Panc1 (cell line): ENCODE data around the gene RIPK1. TPM values are rescaled to one million over a fixed set of nuclear protein-coding genes. Genes with fewer than 3 reads are reported as not detected.
A peak's percentile ranks its signal among the peaks of the same experiment; 100 is the strongest.

Source experiments
- ATAC-seq: fragments of 200-7000 bp; cut with Tn5 transposase; 2 replicates; pipeline ENCODE4 v1.9.1; 2020; ENCODE audit warnings: mild to moderate bottlenecking, moderate library complexity
- BruUV-seq: library from RNA; stranded (reverse); fragments of 400-500 nt; replicated peaks from 2 replicates; lab custom pipeline; 2021; lab: Mats Ljungman, UMichigan
- CTCF ChIA-PET: fragments of 300-600 bp; sonication (Branson Sonifier 250); formaldehyde crosslinking; loops from one replicate; lab custom pipeline; 2022; ENCODE audit warnings: antibody characterized with exemption; lab: Charles Lee
- POLR2A ChIA-PET: fragments of 300-600 bp; sonication (Branson Sonifier 250); formaldehyde crosslinking; loops from one replicate; lab custom pipeline; 2022; ENCODE audit warnings: antibody characterized with exemption; lab: Charles Lee
- DNase-seq: peaks from one replicate; pipeline ENCODE4 v3.0.0-alpha.2; 2010; ENCODE audit warnings: low read depth, low spot score
- H3K27ac ChIP-seq: 2 replicates; pipeline ENCODE4 v1.5.1; 2011; ENCODE audit warnings: mild to moderate bottlenecking, low read length, inconsistent platforms
- H3K27me3 ChIP-seq: fragments of 200-500 bp; sonication (Bioruptor generic); 2 replicates; pipeline ENCODE4 v1.6.0; 2014; ENCODE audit warnings: low read length, inconsistent platforms; ENCODE audit not compliant: control insufficient read depth, insufficient read depth
- H3K36me3 ChIP-seq: fragments of 200-500 bp; sonication (Bioruptor generic); 2 replicates; pipeline ENCODE4 v1.5.1; 2014; ENCODE audit warnings: inconsistent platforms, mild to moderate bottlenecking, low read length, moderate library complexity; ENCODE audit not compliant: control insufficient read depth, insufficient read depth
- H3K4me1 ChIP-seq: 2 replicates; pipeline ENCODE4 v1.5.1; 2011; ENCODE audit warnings: inconsistent platforms, mild to moderate bottlenecking, low read length, moderate library complexity; ENCODE audit not compliant: control insufficient read depth, insufficient read depth
- H3K4me3 ChIP-seq, 2 experiments: 2 replicates each; pipeline ENCODE4 v1.5.1; 2011 to 2012; ENCODE audit warnings: low read depth in 2 of 2, low read length in 2 of 2, mild to moderate bottlenecking in 2 of 2, inconsistent platforms in 1 of 2, moderate library complexity in 1 of 2
- H3K9me3 ChIP-seq: fragments of 200-500 bp; sonication (Bioruptor generic); 2 replicates; pipeline ENCODE4 v1.5.1; 2014; ENCODE audit warnings: low read depth, mild to moderate bottlenecking, inconsistent platforms, low read length, moderate library complexity; ENCODE audit not compliant: control insufficient read depth, insufficient read depth
- POLR2AphosphoS5 ChIP-seq: IDR thresholded peaks from 2 replicates; pipeline ENCODE4 v1.6.1; 2012; ENCODE audit warnings: mild to moderate bottlenecking, low read depth, low read length, moderate library complexity
- REST ChIP-seq, 2 experiments: IDR thresholded peaks; 2 replicates each; pipeline ENCODE4 v1.6.1; 2011 to 2012; ENCODE audit warnings: low read depth in 2 of 2, control low read depth in 1 of 2, low read length in 1 of 2, mild to moderate bottlenecking in 1 of 2, moderate library complexity in 1 of 2; ENCODE audit not compliant: insufficient read depth in 1 of 2
- SIN3A ChIP-seq: IDR thresholded peaks from 2 replicates; pipeline ENCODE4 v1.6.1; 2012; ENCODE audit warnings: low read depth, mild to moderate bottlenecking, low read length, moderate library complexity, borderline replicate concordance; ENCODE audit not compliant: insufficient read depth
- TCF7L2 ChIP-seq: IDR thresholded peaks from 2 replicates; pipeline ENCODE4 v1.6.1; 2011; ENCODE audit warnings: mild to moderate bottlenecking, low read depth, low read length, inconsistent platforms
- in situ Hi-C: cut with HindIII; loops from 2 replicates; pipeline ENCODE4 v1.10.0; 2016; ENCODE audit warnings: low sequenced_read_pairs, low pct_unique_long_range_greater_than_20kb
- intact Hi-C: fragments of 100-400 bp; cut with micrococcal nuclease; formaldehyde crosslinking; loops from one replicate; pipeline ENCODE4 v1.10.0; 2022; ENCODE audit not compliant: unreplicated experiment
- total RNA-seq: library from RNA; stranded (reverse); gene quantifications from one replicate; pipeline ENCODE4 v1.2.1, GENCODE V29; 2021; ENCODE audit not compliant: unreplicated experiment
- TF ChIP-seq, protein P1 (sequence below): fragments of 450-650 bp; IDR thresholded peaks from 2 replicates; pipeline ENCODE4 v1.5.1; 2017; ENCODE audit warnings: mild to moderate bottlenecking

RIPK1 gene
- total RNA-seq, 1 experiment from 2014 or later = 31.6 TPM

GRCh38 chr6:3022765-3023662 lies 45.3 kb upstream of the RIPK1 start:
- ATAC-seq (peak; percentile 31), DNase-seq (no peak)
- ChIA-PET CTCF (interaction anchor here (0.6 kb wide), 1 partner anchor 21 kb away, joined by 3 read pairs; no protein-coding TSS in a partner anchor), POLR2A (interaction anchor here (0.6 kb wide), 1 partner anchor 16 kb away, joined by 3 read pairs; no protein-coding TSS in a partner anchor)
- BruUV-seq = TSS peak; percentile 96
- Histone ChIP-seq H3K4me1 (0 out of 2 replicates have a peak, but pooled peaks cover 4% of the 10 kb centered on the region), H3K9me3 (no peaks in the 10 kb centered on the region), H3K4me3 (peak overlapping the region; percentile 47 to 81), H3K36me3 (no peaks in the 10 kb centered on the region), H3K27me3 (no peaks in the 10 kb centered on the region), H3K27ac (peak overlapping the region; percentile 73)
- in situ Hi-C loops = no loop called here
- intact Hi-C loops = no loop called here
- TF ChIP-seq, protein P1, sequence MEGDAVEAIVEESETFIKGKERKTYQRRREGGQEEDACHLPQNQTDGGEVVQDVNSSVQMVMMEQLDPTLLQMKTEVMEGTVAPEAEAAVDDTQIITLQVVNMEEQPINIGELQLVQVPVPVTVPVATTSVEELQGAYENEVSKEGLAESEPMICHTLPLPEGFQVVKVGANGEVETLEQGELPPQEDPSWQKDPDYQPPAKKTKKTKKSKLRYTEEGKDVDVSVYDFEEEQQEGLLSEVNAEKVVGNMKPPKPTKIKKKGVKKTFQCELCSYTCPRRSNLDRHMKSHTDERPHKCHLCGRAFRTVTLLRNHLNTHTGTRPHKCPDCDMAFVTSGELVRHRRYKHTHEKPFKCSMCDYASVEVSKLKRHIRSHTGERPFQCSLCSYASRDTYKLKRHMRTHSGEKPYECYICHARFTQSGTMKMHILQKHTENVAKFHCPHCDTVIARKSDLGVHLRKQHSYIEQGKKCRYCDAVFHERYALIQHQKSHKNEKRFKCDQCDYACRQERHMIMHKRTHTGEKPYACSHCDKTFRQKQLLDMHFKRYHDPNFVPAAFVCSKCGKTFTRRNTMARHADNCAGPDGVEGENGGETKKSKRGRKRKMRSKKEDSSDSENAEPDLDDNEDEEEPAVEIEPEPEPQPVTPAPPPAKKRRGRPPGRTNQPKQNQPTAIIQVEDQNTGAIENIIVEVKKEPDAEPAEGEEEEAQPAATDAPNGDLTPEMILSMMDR = no peak
- no peak for TF ChIP-seq TCF7L2
- no peak for TF ChIP-seq SIN3A
- TF ChIP-seq REST (IDR thresholded peaks at IDR 0.05; ENCODE audit: insufficient read depth in 1 of 2, low read depth in 2 of 2, low read length in 1 of 2) = no peak
- no peak for TF ChIP-seq POLR2AphosphoS5

DNA sequence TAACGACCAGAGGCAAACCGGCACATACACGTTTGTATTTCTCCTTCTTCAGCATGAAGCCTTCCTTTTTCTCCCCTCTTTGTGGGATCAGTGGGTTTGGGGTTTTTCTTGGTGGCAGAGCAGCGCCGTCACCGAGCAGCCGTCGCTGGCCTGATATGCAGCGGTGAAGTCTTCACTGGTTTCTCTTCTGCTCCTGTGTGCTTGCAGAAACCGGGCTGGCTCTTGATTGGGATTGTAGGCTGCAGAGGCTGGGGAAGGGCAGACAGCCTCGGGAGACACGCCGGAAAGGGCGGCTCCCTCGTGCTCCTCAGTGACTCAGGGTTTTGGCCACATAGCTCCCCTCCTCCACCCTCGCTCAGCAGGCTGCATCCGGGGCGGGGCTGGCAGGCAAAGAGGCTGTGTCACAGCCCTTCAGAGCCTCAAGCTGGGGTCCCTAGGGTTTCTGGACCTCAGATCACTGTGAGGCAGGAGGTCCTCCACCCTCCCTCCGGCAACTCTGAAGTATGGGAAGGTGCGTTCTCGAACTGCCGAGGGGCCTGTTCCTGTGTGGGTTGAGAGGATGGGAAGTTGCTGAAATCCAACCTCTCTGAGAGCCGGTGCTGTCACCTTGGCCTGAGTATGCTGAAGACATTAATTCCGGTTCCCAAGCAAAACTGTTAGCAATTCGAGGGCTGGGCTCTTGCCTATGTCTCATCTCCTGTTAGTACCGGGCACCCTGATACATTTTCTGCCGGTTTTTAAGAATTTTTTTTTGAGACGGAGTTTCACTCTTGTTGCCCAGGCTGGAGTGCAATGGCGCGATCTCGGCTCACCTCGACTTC lies 44.4 kb upstream of the RIPK1 start:
- in situ Hi-C loops = no loop called here
- BruUV-seq = no TSS peak
- H3K4me3 ChIP-seq = peak overlapping the region; percentile 47 to 81
- H3K27me3 ChIP-seq = no peaks in the 10 kb centered on the region
- H3K4me1 ChIP-seq = 0 out of 2 replicates have a peak, but pooled peaks cover 4% of the 10 kb centered on the region
- H3K36me3 ChIP-seq = no peaks in the 10 kb centered on the region
- POLR2A ChIA-PET = interaction anchor here (0.6 kb wide), 1 partner anchor 15 kb away, joined by 3 read pairs; no protein-coding TSS in a partner anchor
- CTCF ChIA-PET = interaction anchor here (0.6 kb wide), 1 partner anchor 22 kb away, joined by 3 read pairs; no protein-coding TSS in a partner anchor
- peak overlapping the region; percentile 73 for H3K27ac ChIP-seq
- DNase-seq (no peak), ATAC-seq (peak; percentile 95)
- no peaks in the 10 kb centered on the region for H3K9me3 ChIP-seq
- intact Hi-C loops = no loop called here
- TF ChIP-seq TCF7L2 (no peak), POLR2AphosphoS5 (peak; percentile 50)
